ENCODE results near the gene SLC22A3.
"Not testable (repeated sequence)": the region's sequence is repeated elsewhere in the genome, so short reads cannot be mapped to it uniquely, and the experiment has no call there.

The SLC22A3 gene

DNA sequence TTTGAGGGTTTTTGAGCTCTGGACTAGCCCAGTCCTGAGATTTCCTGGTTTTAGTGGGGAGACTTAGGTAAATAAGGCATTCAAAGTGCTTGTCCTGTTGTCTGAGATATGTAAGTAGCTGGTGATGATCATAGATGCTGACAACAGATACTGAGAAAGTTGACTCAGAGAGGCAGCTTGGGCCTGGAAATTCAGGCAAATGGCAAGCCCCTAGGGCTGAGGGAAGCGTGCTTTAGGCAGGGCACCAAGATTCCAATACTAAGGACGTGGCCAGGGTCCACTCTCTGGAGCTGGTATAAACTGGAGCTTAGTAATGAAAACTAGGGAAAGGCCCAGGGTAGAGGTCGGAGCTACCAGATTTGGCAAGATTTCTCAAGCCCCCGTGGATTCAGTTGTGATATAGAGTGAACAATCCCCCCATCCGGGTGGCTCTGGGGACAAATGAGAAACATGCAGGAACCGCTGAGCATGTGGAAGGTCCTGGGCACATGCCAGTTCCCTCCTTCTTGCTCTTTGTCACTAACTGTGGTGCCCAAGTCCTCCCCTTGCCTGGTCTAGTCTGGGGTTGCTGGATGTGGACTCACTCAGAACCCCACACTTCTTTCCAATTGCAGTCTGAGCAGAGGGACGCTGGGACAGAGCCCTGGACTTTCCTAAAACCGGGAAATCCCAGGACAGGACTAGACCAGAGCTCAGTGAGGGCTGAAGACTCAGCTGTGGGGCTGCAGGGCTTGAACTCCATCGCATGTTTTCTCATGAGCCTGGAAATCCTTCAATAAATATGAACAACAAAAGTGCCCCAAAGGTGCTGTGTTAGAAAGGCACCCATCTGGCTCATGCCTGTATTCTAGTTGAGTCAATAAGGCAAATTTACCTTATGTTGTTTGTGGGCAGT, 10.3 kb downstream of the SLC22A3 start:
- Histone ChIP-seq H3K9me3 (replicated peaks; ENCODE audit: low read length) (no peaks in the 10 kb centered on the region), H3K36me3 (ENCODE audit: insufficient read depth, low read length) (no peaks in the 10 kb centered on the region), H3K4me1 (ENCODE audit: control insufficient read depth, insufficient read depth, low read length) (peaks cover 3% of the 10 kb centered on the region), H3K4me3 (ENCODE audit: low read length) (no peak overlapping the region), H3K4me2 (ENCODE audit: low read length) (no peak overlapping the region), H3K9ac (ENCODE audit: low read depth, low read length) (no peak overlapping the region), H3K27me3 (ENCODE audit: control insufficient read depth, insufficient read depth, low read length) (no peaks in the 10 kb centered on the region)

DNA sequence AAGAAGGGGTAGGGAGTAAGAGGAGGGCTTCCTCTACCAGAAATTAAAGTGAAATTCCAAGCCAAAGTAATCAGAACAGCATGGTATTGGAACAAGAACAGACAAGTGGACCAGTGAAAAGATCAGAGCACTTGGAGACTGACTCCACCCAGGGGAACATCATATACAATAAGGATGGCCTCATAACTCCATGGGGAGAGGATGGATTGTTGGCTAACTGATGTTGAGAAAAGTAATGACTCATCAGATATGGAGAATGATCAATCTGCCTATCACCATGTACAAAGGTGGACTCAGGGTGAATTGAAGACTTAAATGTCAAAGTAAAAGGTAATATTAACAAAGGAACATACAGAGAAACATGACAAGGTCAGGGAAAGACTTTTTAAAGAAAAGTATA, 12.8 kb downstream of the SLC22A3 start:
- Histone ChIP-seq H3K9me3 (replicated peaks; ENCODE audit: low read length) (no peaks in the 10 kb centered on the region), H3K4me3 (ENCODE audit: low read length) (no peak overlapping the region), H3K9ac (ENCODE audit: low read depth, low read length) (no peak overlapping the region), H3K4me2 (ENCODE audit: low read length) (no peak overlapping the region), H3K4me1 (ENCODE audit: control insufficient read depth, insufficient read depth, low read length) (no peaks in the 10 kb centered on the region), H3K36me3 (ENCODE audit: insufficient read depth, low read length) (no peaks in the 10 kb centered on the region), H3K27me3 (ENCODE audit: control insufficient read depth, insufficient read depth, low read length) (no peaks in the 10 kb centered on the region)

DNA sequence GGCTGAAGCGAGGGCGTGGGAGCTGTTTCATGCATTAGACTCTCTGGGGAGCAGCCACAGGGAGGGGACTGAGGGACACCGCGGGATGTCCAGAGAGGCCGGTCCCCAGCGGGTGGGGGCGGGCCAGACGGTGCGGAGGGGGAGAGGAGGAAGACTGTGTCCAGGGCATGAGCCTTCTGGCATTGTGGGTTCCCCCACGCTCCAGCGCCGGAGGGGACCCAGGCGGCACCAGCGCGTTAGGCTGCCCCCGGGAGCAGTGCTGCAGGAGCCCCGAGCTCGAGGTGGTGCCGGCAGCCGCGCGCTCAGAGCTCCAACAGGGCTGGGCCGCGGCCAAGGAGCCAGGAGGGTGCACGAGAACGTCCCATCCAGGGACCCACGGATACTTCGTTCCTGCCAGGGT, 14.4 kb downstream of the SLC22A3 start:
- no peaks in the 10 kb centered on the region for H3K9me3 ChIP-seq (replicated peaks; ENCODE audit: low read length)
- no peak overlapping the region for H3K9ac ChIP-seq (ENCODE audit: low read depth, low read length)
- H3K36me3 ChIP-seq (ENCODE audit: insufficient read depth, low read length): no peaks in the 10 kb centered on the region
- no peaks in the 10 kb centered on the region for H3K4me1 ChIP-seq (ENCODE audit: control insufficient read depth, insufficient read depth, low read length)
- H3K27me3 ChIP-seq (ENCODE audit: control insufficient read depth, insufficient read depth, low read length): no peaks in the 10 kb centered on the region
- H3K4me2 ChIP-seq (ENCODE audit: low read length): no peak overlapping the region
- no peak overlapping the region for H3K4me3 ChIP-seq (ENCODE audit: low read length)

DNA sequence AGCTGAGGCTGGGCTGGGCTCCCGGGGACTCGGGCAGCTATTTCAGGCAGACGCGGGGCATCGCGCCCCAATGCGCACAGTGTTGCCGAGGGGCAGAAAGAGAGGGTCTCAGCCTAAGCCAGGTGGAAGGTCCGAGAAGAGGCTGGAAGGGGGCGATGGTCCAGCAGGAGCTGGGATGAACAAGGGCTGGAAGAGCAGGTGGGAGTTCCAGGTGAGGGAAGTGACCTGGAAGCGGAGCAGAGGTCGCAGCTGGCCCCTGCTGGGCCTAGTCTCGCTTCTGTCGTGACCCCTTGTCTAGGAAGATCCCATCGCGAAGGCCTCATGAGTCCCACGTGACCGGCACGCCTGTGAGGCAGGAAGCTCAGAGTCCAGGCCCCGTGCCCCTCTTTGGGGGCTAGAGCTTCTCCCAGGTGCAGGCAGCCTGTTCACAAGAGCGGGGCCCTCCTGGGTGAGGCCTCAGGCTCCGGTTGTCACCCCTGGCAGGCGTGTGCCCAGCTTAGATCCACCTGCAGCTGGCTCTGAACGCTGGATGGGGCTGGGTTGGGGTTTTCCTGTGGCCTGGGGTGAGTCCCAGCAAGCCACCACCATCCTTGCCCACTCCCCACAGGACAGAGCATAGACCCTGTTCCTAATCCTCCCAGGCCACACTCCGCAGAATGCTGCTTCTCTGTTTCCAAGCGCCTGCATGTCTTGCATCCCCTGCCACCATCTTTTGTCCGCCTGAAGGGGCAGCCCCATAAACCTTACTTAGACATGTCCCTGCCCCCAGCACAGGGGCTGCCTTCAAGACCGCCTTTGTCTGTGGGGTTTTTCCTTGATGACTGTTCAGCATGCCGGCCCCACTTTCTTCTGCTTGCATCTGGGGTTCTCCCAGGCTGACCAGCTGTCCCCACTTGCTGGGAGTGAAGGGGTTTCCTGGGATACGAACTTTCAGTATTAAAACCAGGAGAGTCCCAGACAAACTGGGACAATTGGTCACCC, 15.1 kb downstream of the SLC22A3 start:
- Histone ChIP-seq H3K27me3 (ENCODE audit: control insufficient read depth, insufficient read depth, low read length) (no peaks in the 10 kb centered on the region), H3K4me1 (ENCODE audit: control insufficient read depth, insufficient read depth, low read length) (no peaks in the 10 kb centered on the region), H3K4me2 (ENCODE audit: low read length) (no peak overlapping the region), H3K4me3 (ENCODE audit: low read length) (no peak overlapping the region), H3K9ac (ENCODE audit: low read depth, low read length) (no peak overlapping the region), H3K9me3 (replicated peaks; ENCODE audit: low read length) (no peaks in the 10 kb centered on the region), H3K36me3 (ENCODE audit: insufficient read depth, low read length) (no peaks in the 10 kb centered on the region)

DNA sequence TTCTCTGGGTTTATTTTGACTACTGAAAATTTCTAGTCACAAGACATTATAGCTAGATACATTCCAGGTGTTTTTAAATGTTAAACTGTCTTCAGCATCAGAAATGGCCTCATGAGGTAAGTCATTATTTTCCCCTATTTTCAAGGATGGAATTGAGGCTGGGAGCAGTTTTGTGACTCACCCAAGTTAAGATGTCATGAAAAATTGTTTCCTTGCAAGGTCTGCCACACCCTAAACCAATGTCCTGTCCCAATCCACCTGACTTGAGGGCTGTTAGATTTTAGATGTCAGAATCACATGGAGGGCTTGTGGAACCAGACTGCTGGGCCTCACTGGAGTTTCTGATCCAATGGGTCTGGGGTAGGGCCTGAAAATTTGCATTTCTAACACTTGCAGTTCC, 16.9 kb downstream of the SLC22A3 start:
- Histone ChIP-seq H3K4me1 (ENCODE audit: control insufficient read depth, insufficient read depth, low read length) (no peaks in the 10 kb centered on the region), H3K9ac (ENCODE audit: low read depth, low read length) (no peak overlapping the region), H3K9me3 (replicated peaks; ENCODE audit: low read length) (no peaks in the 10 kb centered on the region), H3K27me3 (ENCODE audit: control insufficient read depth, insufficient read depth, low read length) (no peaks in the 10 kb centered on the region), H3K4me2 (ENCODE audit: low read length) (no peak overlapping the region), H3K36me3 (ENCODE audit: insufficient read depth, low read length) (no peaks in the 10 kb centered on the region), H3K4me3 (ENCODE audit: low read length) (no peak overlapping the region)

DNA sequence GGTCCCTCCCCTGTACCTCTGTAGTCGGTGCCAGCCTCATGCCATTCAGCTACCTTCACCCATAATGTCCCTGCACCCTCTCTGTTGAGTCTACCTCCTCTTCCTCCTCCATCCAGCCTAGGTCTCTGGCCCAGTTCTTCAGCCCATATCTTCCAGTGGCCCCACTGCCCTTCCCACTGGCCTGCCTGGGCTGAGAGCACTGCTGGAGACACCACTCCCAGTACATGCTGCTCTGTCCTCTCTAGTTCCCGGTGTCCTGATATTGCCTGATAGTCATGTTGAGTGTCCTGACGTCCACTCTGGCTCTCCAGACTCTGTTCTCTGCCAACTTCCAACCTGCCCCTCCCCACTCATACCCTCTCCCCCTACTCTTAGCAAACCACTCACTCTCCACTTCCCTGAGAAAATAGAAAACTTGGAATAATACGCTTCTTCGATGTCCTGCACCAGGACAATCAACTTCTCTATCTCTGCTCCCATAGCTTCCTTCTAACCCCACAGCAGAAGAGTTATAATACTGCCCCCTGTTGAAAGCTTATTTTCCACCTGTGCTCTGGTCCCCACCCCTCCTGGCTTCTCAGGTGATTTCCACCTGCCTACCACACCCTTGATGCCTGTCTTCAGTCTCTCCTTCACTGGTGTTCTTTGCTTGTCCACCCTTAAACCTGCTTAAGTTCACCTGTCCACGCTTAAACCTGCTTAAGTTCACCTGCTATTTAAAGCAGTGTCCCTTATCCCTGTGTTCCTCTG, 19.8 kb downstream of the SLC22A3 start:
- no peak overlapping the region for H3K4me2 ChIP-seq (ENCODE audit: low read length)
- no peak overlapping the region for H3K9ac ChIP-seq (ENCODE audit: low read depth, low read length)
- no peaks in the 10 kb centered on the region for H3K36me3 ChIP-seq (ENCODE audit: insufficient read depth, low read length)
- no peaks in the 10 kb centered on the region for H3K27me3 ChIP-seq (ENCODE audit: control insufficient read depth, insufficient read depth, low read length)
- H3K9me3 ChIP-seq (replicated peaks; ENCODE audit: low read length): no peaks in the 10 kb centered on the region
- H3K4me3 ChIP-seq (ENCODE audit: low read length): no peak overlapping the region
- no peaks in the 10 kb centered on the region for H3K4me1 ChIP-seq (ENCODE audit: control insufficient read depth, insufficient read depth, low read length)

DNA sequence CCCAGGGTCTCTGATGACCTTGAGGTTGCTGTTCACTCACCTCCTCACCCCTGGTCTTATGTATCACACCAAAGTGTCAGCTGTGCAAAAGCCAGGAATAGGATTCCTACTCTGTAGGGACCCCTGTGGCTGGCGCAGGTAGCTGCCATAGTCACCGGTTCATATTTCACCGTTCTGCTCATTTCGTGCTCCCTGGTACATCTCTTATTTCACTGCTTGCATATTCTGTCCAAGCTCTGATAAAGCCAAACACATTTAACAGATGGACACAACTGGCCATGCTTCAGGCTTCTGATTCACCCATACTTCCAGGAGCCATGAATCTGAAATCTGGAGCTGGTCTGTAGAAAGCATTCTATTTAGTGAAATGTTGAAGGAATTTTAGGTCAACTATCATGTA, 20.5 kb downstream of the SLC22A3 start:
- Histone ChIP-seq H3K27me3 (ENCODE audit: control insufficient read depth, insufficient read depth, low read length) (no peaks in the 10 kb centered on the region), H3K4me3 (ENCODE audit: low read length) (no peak overlapping the region), H3K36me3 (ENCODE audit: insufficient read depth, low read length) (no peaks in the 10 kb centered on the region), H3K9me3 (replicated peaks; ENCODE audit: low read length) (no peaks in the 10 kb centered on the region), H3K4me2 (ENCODE audit: low read length) (no peak overlapping the region), H3K9ac (ENCODE audit: low read depth, low read length) (no peak overlapping the region), H3K4me1 (ENCODE audit: control insufficient read depth, insufficient read depth, low read length) (no peaks in the 10 kb centered on the region)

DNA sequence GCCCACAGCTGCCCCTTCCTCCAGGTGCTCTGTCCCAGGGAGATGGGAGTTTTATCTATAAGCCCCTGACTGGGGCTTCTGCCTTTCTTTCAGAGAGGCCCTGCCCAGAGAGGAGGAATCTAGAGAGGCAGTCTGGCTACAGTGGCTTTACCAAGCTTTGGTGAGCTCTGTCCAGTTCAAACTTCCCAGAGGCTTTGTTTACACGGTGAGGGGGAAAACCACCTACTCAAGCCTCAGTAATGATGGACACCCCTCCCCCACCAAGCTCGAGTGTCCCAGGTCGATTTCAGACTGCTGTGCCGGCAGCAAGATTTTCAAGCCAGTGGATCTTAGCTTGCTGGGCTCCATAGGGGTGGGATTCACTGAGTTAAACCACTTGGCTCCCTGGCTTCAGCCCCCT, 25.4 kb downstream of the SLC22A3 start:
- H3K27me3 ChIP-seq (ENCODE audit: control insufficient read depth, insufficient read depth, low read length); H3K4me2 ChIP-seq (ENCODE audit: low read length); H3K36me3 ChIP-seq (ENCODE audit: insufficient read depth, low read length); H3K4me1 ChIP-seq (ENCODE audit: control insufficient read depth, insufficient read depth, low read length); H3K4me3 ChIP-seq (ENCODE audit: low read length); H3K9me3 ChIP-seq (replicated peaks; ENCODE audit: low read length); H3K9ac ChIP-seq (ENCODE audit: low read depth, low read length): not testable (repeated sequence)

DNA sequence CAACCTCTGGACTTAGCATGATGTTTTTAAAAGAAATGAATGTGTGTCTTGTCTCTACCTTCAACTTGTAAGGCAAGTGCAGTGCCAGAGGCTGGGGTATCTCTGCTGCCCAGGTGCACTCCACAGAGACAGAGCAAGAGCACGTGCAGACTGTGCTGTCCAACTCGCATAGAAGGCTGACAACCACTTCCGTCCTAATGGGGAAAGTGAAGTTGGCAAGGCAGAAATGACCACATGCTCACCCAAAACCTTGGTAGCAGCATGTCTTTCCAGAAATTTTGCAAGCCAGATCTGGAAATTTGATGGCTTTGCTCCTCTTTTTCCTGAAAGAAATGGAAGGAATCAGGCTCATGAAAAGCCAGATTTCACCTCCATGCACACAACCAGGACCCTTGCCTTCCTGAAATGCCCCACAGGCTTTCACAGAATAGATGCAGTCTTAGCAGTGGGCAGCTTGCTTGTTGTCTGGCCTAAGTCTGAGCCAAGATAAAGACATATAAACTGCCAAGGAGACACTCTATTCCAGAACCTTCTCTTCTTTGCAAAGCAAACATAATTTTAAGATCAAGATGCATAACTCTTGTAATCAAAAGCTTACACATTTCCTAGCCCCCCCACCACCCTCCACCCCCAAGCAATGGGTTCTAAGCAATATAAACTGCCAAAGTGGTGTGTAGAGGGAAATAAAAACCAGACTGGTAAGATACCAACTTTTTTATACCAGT, 26.8 kb downstream of the SLC22A3 start:
- Histone ChIP-seq H3K36me3 (ENCODE audit: insufficient read depth, low read length) (no peaks in the 10 kb centered on the region), H3K4me3 (ENCODE audit: low read length) (no peak overlapping the region), H3K4me2 (ENCODE audit: low read length) (no peak overlapping the region), H3K27me3 (ENCODE audit: control insufficient read depth, insufficient read depth, low read length) (no peaks in the 10 kb centered on the region), H3K4me1 (ENCODE audit: control insufficient read depth, insufficient read depth, low read length) (peaks cover 9% of the 10 kb centered on the region), H3K9ac (ENCODE audit: low read depth, low read length) (no peak overlapping the region), H3K9me3 (replicated peaks; ENCODE audit: low read length) (no peaks in the 10 kb centered on the region)

DNA sequence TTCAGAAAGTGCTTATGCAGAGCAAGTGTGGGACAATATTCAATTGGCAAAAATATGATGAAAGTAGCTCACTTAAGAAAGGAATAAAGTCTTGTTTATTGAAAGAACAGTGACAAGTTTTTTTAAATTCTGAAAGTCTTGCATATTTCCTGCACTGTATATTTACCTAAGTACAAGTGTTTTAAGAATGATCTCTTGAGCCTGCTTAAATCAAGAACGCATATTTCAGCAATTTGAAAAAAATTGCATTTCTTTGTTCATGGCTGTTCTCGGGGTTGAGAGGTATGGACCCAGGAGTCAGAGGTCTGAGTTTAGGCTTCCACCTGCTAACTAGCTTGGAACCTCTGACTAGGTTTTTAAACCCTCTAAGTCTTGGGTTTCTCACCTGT, 27.4 kb downstream of the SLC22A3 start:
- H3K4me1 ChIP-seq (ENCODE audit: control insufficient read depth, insufficient read depth, low read length): peaks cover 9% of the 10 kb centered on the region
- H3K27me3 ChIP-seq (ENCODE audit: control insufficient read depth, insufficient read depth, low read length): no peaks in the 10 kb centered on the region
- no peak overlapping the region for H3K4me3 ChIP-seq (ENCODE audit: low read length)
- H3K36me3 ChIP-seq (ENCODE audit: insufficient read depth, low read length): no peaks in the 10 kb centered on the region
- H3K9ac ChIP-seq (ENCODE audit: low read depth, low read length): no peak overlapping the region
- H3K9me3 ChIP-seq (replicated peaks; ENCODE audit: low read length): no peaks in the 10 kb centered on the region
- H3K4me2 ChIP-seq (ENCODE audit: low read length): no peak overlapping the region

DNA sequence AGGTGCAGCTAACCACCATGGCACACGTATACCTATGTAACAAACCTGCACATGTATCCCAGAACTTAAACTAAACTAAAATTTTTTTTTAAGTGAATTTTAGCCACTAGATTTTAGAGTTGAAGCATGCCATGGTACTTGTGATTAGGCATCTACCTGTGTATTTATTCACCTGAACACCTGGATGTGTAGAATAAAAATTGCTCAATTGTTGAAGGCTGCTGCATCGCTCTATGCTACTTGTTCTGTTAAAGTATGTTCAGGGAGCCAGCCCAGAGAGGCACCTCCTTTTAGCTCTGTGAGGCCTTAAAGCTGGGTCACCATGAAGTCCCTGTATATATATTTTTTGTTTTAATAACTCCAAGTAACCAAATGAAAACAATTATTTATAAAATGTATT, 28.3 kb downstream of the SLC22A3 start:
- H3K9me3 ChIP-seq (replicated peaks; ENCODE audit: low read length): no peaks in the 10 kb centered on the region
- H3K27me3 ChIP-seq (ENCODE audit: control insufficient read depth, insufficient read depth, low read length): no peaks in the 10 kb centered on the region
- no peaks in the 10 kb centered on the region for H3K36me3 ChIP-seq (ENCODE audit: insufficient read depth, low read length)
- no peak overlapping the region for H3K4me2 ChIP-seq (ENCODE audit: low read length)
- H3K4me1 ChIP-seq (ENCODE audit: control insufficient read depth, insufficient read depth, low read length): peaks cover 9% of the 10 kb centered on the region
- no peak overlapping the region for H3K9ac ChIP-seq (ENCODE audit: low read depth, low read length)
- H3K4me3 ChIP-seq (ENCODE audit: low read length): no peak overlapping the region
